ENCODE measurements around the gene SNX30.

SNX30 gene

GRCh38 chr9:112853882-112854585 lies 103.5 kb downstream of the SNX30 start:
- Histone ChIP-seq H4K91ac (ENCODE audit: low read depth, low read length) (no peak overlapping the region), H2BK120ac (ENCODE audit: insufficient read depth, low read length, poor library complexity) (no peak overlapping the region), H3K9me3 (ENCODE audit: insufficient read depth, low read depth, low read length) (no peaks in the 10 kb centered on the region), H3K4ac (ENCODE audit: low read depth, low read length) (no peak overlapping the region), H3K27me3 (ENCODE audit: insufficient read depth, low read length) (no peaks in the 10 kb centered on the region), H3K79me2 (ENCODE audit: control insufficient read depth, insufficient read depth, low read length, poor library complexity) (no peaks in the 10 kb centered on the region), H3K9ac (ENCODE audit: low read length) (no peak overlapping the region), H2BK5ac (ENCODE audit: low read depth, low read length, poor library complexity) (no peak overlapping the region), H2AK5ac (ENCODE audit: low read length) (no peak overlapping the region), H3K27ac (ENCODE audit: low read depth, low read length) (no peak overlapping the region), H3K18ac (ENCODE audit: low read length) (no peak overlapping the region), H2AFZ (ENCODE audit: insufficient read depth, low read length, poor library complexity) (no peak overlapping the region), H3K36me3 (ENCODE audit: control insufficient read depth in 1 of 2, insufficient read depth in 2 of 2, low read length in 2 of 2) (peaks cover 5 to 8% of the 10 kb centered on the region in 2 experiments), H4K8ac (ENCODE audit: low read depth, low read length) (no peak overlapping the region), H2BK12ac (ENCODE audit: low read length) (no peak overlapping the region), H3K4me2 (ENCODE audit: low read length) (no peak overlapping the region), H3K79me1 (ENCODE audit: low read length) (no peaks in the 10 kb centered on the region), H3K4me1 (ENCODE audit: control insufficient read depth in 1 of 2, insufficient read depth in 2 of 2, low read length in 2 of 2) (no peaks in the 10 kb centered on the region), H4K12ac (ENCODE audit: low read depth, low read length) (no peak overlapping the region), H3K23ac (ENCODE audit: low read length) (no peak overlapping the region), H3K4me3 (ENCODE audit: low read depth, low read length) (no peak overlapping the region), H3K14ac (ENCODE audit: low read length) (no peak overlapping the region)
- DNase-seq, result no peak
- no CpG with 5 or more reads among the region's 13 CpGs for WGBS (ENCODE audit: extremely low coverage, insufficient coverage, insufficient read length)

GRCh38 chr9:112854657-112855056 lies 104.1 kb downstream of the SNX30 start:
- no peak overlapping the region for H4K8ac ChIP-seq (ENCODE audit: low read depth, low read length)
- H3K4me2 ChIP-seq (ENCODE audit: low read length), result no peak overlapping the region
- H3K9ac ChIP-seq (ENCODE audit: low read length), result no peak overlapping the region
- H2AK5ac ChIP-seq (ENCODE audit: low read length), result no peak overlapping the region
- no CpG with 5 or more reads among the region's 10 CpGs for WGBS (ENCODE audit: extremely low coverage, insufficient coverage, insufficient read length)
- no peak overlapping the region for H3K4me3 ChIP-seq (ENCODE audit: low read depth, low read length)
- H3K79me1 ChIP-seq (ENCODE audit: low read length), result no peaks in the 10 kb centered on the region
- H3K27ac ChIP-seq (ENCODE audit: low read depth, low read length), result no peak overlapping the region
- H2BK12ac ChIP-seq (ENCODE audit: low read length), result no peak overlapping the region
- no peak overlapping the region for H2BK120ac ChIP-seq (ENCODE audit: insufficient read depth, low read length, poor library complexity)
- H3K36me3 ChIP-seq (ENCODE audit: control insufficient read depth in 1 of 2, insufficient read depth in 2 of 2, low read length in 2 of 2), result peaks cover 5 to 8% of the 10 kb centered on the region in 2 experiments
- no peaks in the 10 kb centered on the region for H3K27me3 ChIP-seq (ENCODE audit: insufficient read depth, low read length)
- H3K79me2 ChIP-seq (ENCODE audit: control insufficient read depth, insufficient read depth, low read length, poor library complexity), result no peaks in the 10 kb centered on the region
- H3K4me1 ChIP-seq (ENCODE audit: control insufficient read depth in 1 of 2, insufficient read depth in 2 of 2, low read length in 2 of 2), result no peaks in the 10 kb centered on the region
- H3K23ac ChIP-seq (ENCODE audit: low read length), result no peak overlapping the region
- no peak overlapping the region for H3K14ac ChIP-seq (ENCODE audit: low read length)
- H3K4ac ChIP-seq (ENCODE audit: low read depth, low read length), result no peak overlapping the region
- H4K91ac ChIP-seq (ENCODE audit: low read depth, low read length), result no peak overlapping the region
- no peak overlapping the region for H3K18ac ChIP-seq (ENCODE audit: low read length)
- no peak for DNase-seq
- H4K12ac ChIP-seq (ENCODE audit: low read depth, low read length), result no peak overlapping the region
- H3K9me3 ChIP-seq (ENCODE audit: insufficient read depth, low read depth, low read length), result no peaks in the 10 kb centered on the region
- H2AFZ ChIP-seq (ENCODE audit: insufficient read depth, low read length, poor library complexity), result no peak overlapping the region
- H2BK5ac ChIP-seq (ENCODE audit: low read depth, low read length, poor library complexity), result no peak overlapping the region

- no peak overlapping the region for H3K4ac ChIP-seq (ENCODE audit: low read depth, low read length)
- no peak overlapping the region for H2AFZ ChIP-seq (ENCODE audit: insufficient read depth, low read length, poor library complexity)
- H3K23ac ChIP-seq (ENCODE audit: low read length), result no peak overlapping the region
- no peak overlapping the region for H3K27ac ChIP-seq (ENCODE audit: low read depth, low read length)
- no peak overlapping the region for H4K91ac ChIP-seq (ENCODE audit: low read depth, low read length)
- H3K9me3 ChIP-seq (ENCODE audit: insufficient read depth, low read depth, low read length), result no peaks in the 10 kb centered on the region
- no peak overlapping the region for H2BK12ac ChIP-seq (ENCODE audit: low read length)
- DNase-seq, result no peak
- H3K4me2 ChIP-seq (ENCODE audit: low read length), result no peak overlapping the region
- H2BK5ac ChIP-seq (ENCODE audit: low read depth, low read length, poor library complexity), result no peak overlapping the region
- peaks cover 4 to 8% of the 10 kb centered on the region in 2 experiments for H3K36me3 ChIP-seq (ENCODE audit: control insufficient read depth in 1 of 2, insufficient read depth in 2 of 2, low read length in 2 of 2)
- no peak overlapping the region for H2AK5ac ChIP-seq (ENCODE audit: low read length)
- no peaks in the 10 kb centered on the region for H3K79me2 ChIP-seq (ENCODE audit: control insufficient read depth, insufficient read depth, low read length, poor library complexity)
- no peak overlapping the region for H4K12ac ChIP-seq (ENCODE audit: low read depth, low read length)
- no peak overlapping the region for H3K9ac ChIP-seq (ENCODE audit: low read length)
- H3K4me3 ChIP-seq (ENCODE audit: low read depth, low read length), result peak overlapping the region; percentile 31
- H3K4me1 ChIP-seq (ENCODE audit: control insufficient read depth in 1 of 2, insufficient read depth in 2 of 2, low read length in 2 of 2), result no peaks in the 10 kb centered on the region
- H3K14ac ChIP-seq (ENCODE audit: low read length), result no peak overlapping the region
- H3K27me3 ChIP-seq (ENCODE audit: insufficient read depth, low read length), result no peaks in the 10 kb centered on the region
- no peak overlapping the region for H2BK120ac ChIP-seq (ENCODE audit: insufficient read depth, low read length, poor library complexity)
- no peak overlapping the region for H3K18ac ChIP-seq (ENCODE audit: low read length)
- no peak overlapping the region for H4K8ac ChIP-seq (ENCODE audit: low read depth, low read length)
- 100% methylated on average over 4 of the region's 8 CpGs for WGBS (ENCODE audit: extremely low coverage, insufficient coverage, insufficient read length)
- H3K79me1 ChIP-seq (ENCODE audit: low read length), result no peaks in the 10 kb centered on the region
Measured at GRCh38 chr9:112856200-112856599, 105.6 kb downstream of the SNX30 start.

- no peaks in the 10 kb centered on the region for H3K79me2 ChIP-seq (ENCODE audit: control insufficient read depth, insufficient read depth, low read length, poor library complexity)
- WGBS (ENCODE audit: extremely low coverage, insufficient coverage, insufficient read length), result no CpG with 5 or more reads among the region's 14 CpGs
Measured at GRCh38 chr9:112856843-112857242, 106.3 kb downstream of the SNX30 start.

More at GRCh38 chr9:112856843-112857242, 106.3 kb downstream of the SNX30 start:
- H3K14ac ChIP-seq (ENCODE audit: low read length), result no peak overlapping the region
- H2BK12ac ChIP-seq (ENCODE audit: low read length), result no peak overlapping the region
- no peak overlapping the region for H3K4me2 ChIP-seq (ENCODE audit: low read length)
- H2BK5ac ChIP-seq (ENCODE audit: low read depth, low read length, poor library complexity), result no peak overlapping the region
- no peak overlapping the region for H2AFZ ChIP-seq (ENCODE audit: insufficient read depth, low read length, poor library complexity)
- H4K91ac ChIP-seq (ENCODE audit: low read depth, low read length), result no peak overlapping the region
- no peaks in the 10 kb centered on the region for H3K4me1 ChIP-seq (ENCODE audit: control insufficient read depth in 1 of 2, insufficient read depth in 2 of 2, low read length in 2 of 2)
- no peak for DNase-seq
- no peak overlapping the region for H3K4ac ChIP-seq (ENCODE audit: low read depth, low read length)
- no peak overlapping the region for H3K23ac ChIP-seq (ENCODE audit: low read length)
- no peaks in the 10 kb centered on the region for H3K9me3 ChIP-seq (ENCODE audit: insufficient read depth, low read depth, low read length)
- no peak overlapping the region for H3K27ac ChIP-seq (ENCODE audit: low read depth, low read length)
- no peak overlapping the region for H4K12ac ChIP-seq (ENCODE audit: low read depth, low read length)
- H3K27me3 ChIP-seq (ENCODE audit: insufficient read depth, low read length), result no peaks in the 10 kb centered on the region
- H2AK5ac ChIP-seq (ENCODE audit: low read length), result no peak overlapping the region
- no peak overlapping the region for H3K9ac ChIP-seq (ENCODE audit: low read length)
- H4K8ac ChIP-seq (ENCODE audit: low read depth, low read length), result no peak overlapping the region
- peaks cover 4 to 8% of the 10 kb centered on the region in 2 experiments for H3K36me3 ChIP-seq (ENCODE audit: control insufficient read depth in 1 of 2, insufficient read depth in 2 of 2, low read length in 2 of 2)
- no peaks in the 10 kb centered on the region for H3K79me1 ChIP-seq (ENCODE audit: low read length)
- H2BK120ac ChIP-seq (ENCODE audit: insufficient read depth, low read length, poor library complexity), result no peak overlapping the region
- H3K4me3 ChIP-seq (ENCODE audit: low read depth, low read length), result no peak overlapping the region
- no peak overlapping the region for H3K18ac ChIP-seq (ENCODE audit: low read length)
